ENCODE results near the gene MRM3.
"Not testable (repeated sequence)": the region's sequence is repeated elsewhere in the genome, so short reads cannot be mapped to it uniquely, and the experiment has no call there.

MRM3 gene

DNA sequence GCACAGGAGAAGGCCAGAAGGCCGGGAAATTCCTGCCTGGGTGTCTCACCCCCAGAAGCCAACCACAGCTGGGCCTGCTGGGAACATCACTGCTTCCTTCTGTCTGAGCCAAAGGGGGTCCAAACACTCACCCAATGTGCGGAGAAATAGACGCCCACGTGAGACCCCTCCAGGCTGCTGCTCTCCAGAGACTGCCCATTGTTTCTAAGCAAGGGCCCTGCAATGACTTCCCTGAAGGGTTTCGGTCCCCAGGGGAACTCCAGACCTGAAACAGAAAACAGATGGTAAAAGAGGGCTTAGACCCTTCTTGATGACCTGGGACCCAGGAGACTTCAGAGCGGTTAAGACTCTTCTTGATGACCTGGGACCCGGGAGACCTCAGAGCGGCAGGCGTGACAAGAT, 41.3 kb downstream of the MRM3 start:
- no peak for DNase-seq (ENCODE audit: low read depth in 2 of 3, low spot score in 1 of 3)

GRCh38 chr17:824378-824777, 42.2 kb downstream of the MRM3 start:
- no peak for DNase-seq (ENCODE audit: low read depth in 2 of 3, low spot score in 1 of 3)

GRCh38 chr17:825216-825615, 43.1 kb downstream of the MRM3 start:
- no peak for DNase-seq (ENCODE audit: low read depth in 2 of 3, low spot score in 1 of 3)

DNA sequence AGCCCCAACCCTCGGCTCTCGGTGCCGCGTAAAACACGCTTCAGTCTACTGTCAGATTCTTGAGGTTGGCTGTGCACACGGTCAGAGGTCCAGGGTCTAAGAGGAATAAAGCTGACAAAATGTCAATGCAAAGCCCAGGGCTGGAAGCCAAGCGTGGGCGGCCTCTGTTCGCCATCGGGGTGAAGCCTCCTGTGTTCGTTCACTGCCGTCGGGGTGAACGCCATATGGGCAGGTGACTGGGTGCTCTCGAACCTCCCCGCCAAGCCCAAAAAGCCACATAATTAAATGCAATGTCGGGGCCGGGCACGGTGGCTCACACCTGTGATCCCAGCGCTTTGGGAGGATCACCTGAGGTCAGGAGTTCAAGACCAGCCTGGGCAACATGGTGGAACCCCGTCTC, 44.6 kb downstream of the MRM3 start:
- no peak for DNase-seq (ENCODE audit: low read depth in 2 of 3, low spot score in 1 of 3)

GRCh38 chr17:828761-829160, 46.6 kb downstream of the MRM3 start:
- no peak for DNase-seq (ENCODE audit: low read depth in 2 of 3, low spot score in 1 of 3)

GRCh38 chr17:829614-830013, 47.5 kb downstream of the MRM3 start:
- not testable (repeated sequence) for DNase-seq (ENCODE audit: low read depth in 2 of 3, low spot score in 1 of 3)

DNA sequence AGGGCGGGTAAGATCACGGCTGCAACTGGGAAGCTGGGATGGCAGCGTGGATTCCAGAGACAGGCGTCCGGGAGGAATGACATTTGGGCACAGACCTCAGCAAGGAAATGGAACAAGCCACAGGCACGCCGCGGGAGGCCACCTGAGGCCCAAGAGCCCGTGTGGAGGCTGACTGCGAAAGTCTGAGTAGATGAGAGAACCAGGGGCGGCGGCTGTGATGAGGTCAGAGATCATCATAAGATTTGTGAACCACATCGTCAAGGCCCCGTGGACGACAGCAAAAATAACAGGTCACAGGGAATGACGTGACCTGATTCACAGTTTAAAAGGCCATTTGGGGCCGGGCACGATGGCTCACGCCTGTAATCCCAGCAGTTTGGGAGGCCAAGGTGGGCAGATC, 48.2 kb downstream of the MRM3 start:
- no peak for DNase-seq (ENCODE audit: low read depth in 2 of 3, low spot score in 1 of 3)

GRCh38 chr17:830950-831349, 48.8 kb downstream of the MRM3 start:
- no peak for DNase-seq (ENCODE audit: low read depth in 2 of 3, low spot score in 1 of 3)

GRCh38 chr17:834136-834535, 52.0 kb downstream of the MRM3 start:
- DNase-seq (ENCODE audit: low read depth in 2 of 3, low spot score in 1 of 3), result no peak

DNA sequence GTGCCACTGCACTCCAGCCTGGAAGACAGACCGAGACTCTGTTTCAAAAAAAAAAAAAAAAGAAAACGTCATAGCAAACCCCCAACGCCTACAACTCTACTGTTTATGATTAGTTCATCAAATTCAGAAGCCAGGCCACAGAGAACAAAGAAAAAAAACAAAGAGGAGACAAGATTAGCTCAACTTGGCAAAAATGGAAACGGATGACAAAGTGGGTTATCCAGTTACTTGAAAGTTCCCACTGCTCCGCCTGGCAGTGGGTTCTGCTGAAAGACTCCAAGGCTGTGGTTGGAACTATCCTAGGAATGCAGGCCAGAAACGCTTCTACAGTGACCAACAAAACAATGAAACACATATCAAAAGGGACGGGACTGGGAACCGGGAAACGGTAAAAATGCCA, 53.1 kb downstream of the MRM3 start:
- DNase-seq (ENCODE audit: low read depth in 2 of 3, low spot score in 1 of 3), result no peak

GRCh38 chr17:835721-836120, 53.6 kb downstream of the MRM3 start:
- not testable (repeated sequence) for DNase-seq (ENCODE audit: low read depth in 2 of 3, low spot score in 1 of 3)

DNA sequence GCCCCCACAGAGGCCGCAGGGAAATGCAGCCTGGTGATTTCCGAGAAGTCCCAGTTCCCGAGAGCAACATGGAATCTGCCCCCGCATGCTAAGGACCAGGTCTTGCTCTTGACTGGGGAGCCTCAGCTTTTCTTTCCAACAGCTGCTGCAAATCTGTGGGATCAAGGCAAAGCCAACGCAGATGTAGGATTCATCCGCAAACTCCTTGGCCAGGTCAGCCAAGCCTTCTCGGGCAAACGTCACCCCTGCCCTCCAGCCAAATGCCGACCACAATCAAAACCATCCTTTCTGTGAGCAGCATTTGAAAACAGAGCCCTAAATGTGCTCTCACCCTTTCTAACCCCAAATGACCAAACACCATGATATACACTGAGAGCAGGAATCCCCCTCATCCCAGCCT, 54.0 kb downstream of the MRM3 start:
- no peak for DNase-seq (ENCODE audit: low read depth in 2 of 3, low spot score in 1 of 3)

- no peak for DNase-seq (ENCODE audit: low read depth in 2 of 3, low spot score in 1 of 3)
These were observed 56.3 kb downstream of the MRM3 start for GRCh38 chr17:838486-838885.

GRCh38 chr17:841313-841712, 59.2 kb downstream of the MRM3 start:
- DNase-seq (ENCODE audit: low read depth in 2 of 3, low spot score in 1 of 3), result no peak
